GM12891 (cell line): Measurements from ENCODE around the gene FBXO8.

Experiments used
- PAX5 ChIP-seq: IDR thresholded peaks from 2 replicates; pipeline ENCODE4 v1.6.1; 2011; ENCODE audit warnings: low read length, moderate library complexity, mild to moderate bottlenecking; ENCODE audit not compliant: insufficient read depth, severe bottlenecking
- POLR2A ChIP-seq: IDR thresholded peaks from 2 replicates; pipeline ENCODE4 v1.6.1; 2011; ENCODE audit warnings: low read depth, low read length, control low read depth
- POLR2AphosphoS5 ChIP-seq: IDR thresholded peaks from 2 replicates; pipeline ENCODE4 v1.6.1; 2011; ENCODE audit warnings: low read depth, low read length, control low read depth
- POU2F2 ChIP-seq: IDR thresholded peaks from 2 replicates; pipeline ENCODE4 v1.6.1; 2011; ENCODE audit warnings: low read depth, mild to moderate bottlenecking, control low read depth, low read length, moderate library complexity
- SPI1 ChIP-seq: IDR thresholded peaks from 2 replicates; pipeline ENCODE4 v1.6.1; 2011; ENCODE audit warnings: low read depth, low read length, control low read depth
- TAF1 ChIP-seq: IDR thresholded peaks from 2 replicates; pipeline ENCODE4 v1.6.1; 2011; ENCODE audit warnings: low read depth, low read length, control low read depth

GRCh38 chr4:174218127-174218790 lies 65.2 kb downstream of the FBXO8 start:
- TF ChIP-seq POLR2A (no peak), POLR2AphosphoS5 (no peak), TAF1 (no peak), POU2F2 (no peak), PAX5 (no peak), SPI1 (no peak)
